ENCODE data around the gene PLCG2.
"Not testable (repeated sequence)": the region's sequence is repeated elsewhere in the genome, so short reads cannot be mapped to it uniquely, and the experiment has no call there.

PLCG2 gene

GRCh38 chr16:81921085-81921814 is 142.2 kb downstream of the PLCG2 start:
- DNase-seq: no peak

GRCh38 chr16:81921843-81922584 is 142.9 kb downstream of the PLCG2 start:
- DNase-seq: no peak

- no peak for DNase-seq
Measured at GRCh38 chr16:81923296-81923695, 144.2 kb downstream of the PLCG2 start.

GRCh38 chr16:81925016-81925415 is 145.9 kb downstream of the PLCG2 start:
- DNase-seq: no peak

- no peak for DNase-seq
Measured at GRCh38 chr16:81926036-81926435, 146.9 kb downstream of the PLCG2 start.

- DNase-seq: no peak
Measured at GRCh38 chr16:81927561-81928185, 148.6 kb downstream of the PLCG2 start.

- no peak for DNase-seq
Measured at GRCh38 chr16:81928271-81928918, 149.3 kb downstream of the PLCG2 start.

GRCh38 chr16:81928975-81929374 is 149.9 kb downstream of the PLCG2 start:
- no peak for DNase-seq

- DNase-seq: no peak
Measured at GRCh38 chr16:81929841-81930240, 150.8 kb downstream of the PLCG2 start.

GRCh38 chr16:81931927-81932326 is 152.8 kb downstream of the PLCG2 start:
- DNase-seq: no peak

- DNase-seq: no peak
Measured at GRCh38 chr16:81932668-81933067, 153.6 kb downstream of the PLCG2 start.

GRCh38 chr16:81933361-81933760 is 154.3 kb downstream of the PLCG2 start:
- no peak for DNase-seq

- not testable (repeated sequence) for DNase-seq
Measured at GRCh38 chr16:81934711-81935110, 155.6 kb downstream of the PLCG2 start.

- DNase-seq: no peak
Measured at GRCh38 chr16:81936209-81937000, 157.3 kb downstream of the PLCG2 start.

- peak; percentile 47 for DNase-seq
Measured at GRCh38 chr16:81937305-81938038, 158.4 kb downstream of the PLCG2 start.

GRCh38 chr16:81938326-81939163 is 159.5 kb downstream of the PLCG2 start:
- no peak for DNase-seq

GRCh38 chr16:81939164-81940056 is 160.3 kb downstream of the PLCG2 start:
- no peak for DNase-seq

- DNase-seq: no peak
Measured at GRCh38 chr16:81940781-81941560, 161.9 kb downstream of the PLCG2 start.

GRCh38 chr16:81942007-81942601 is 163.0 kb downstream of the PLCG2 start:
- no peak for DNase-seq
